ENCODE results near the gene ACSL5.

DNA sequence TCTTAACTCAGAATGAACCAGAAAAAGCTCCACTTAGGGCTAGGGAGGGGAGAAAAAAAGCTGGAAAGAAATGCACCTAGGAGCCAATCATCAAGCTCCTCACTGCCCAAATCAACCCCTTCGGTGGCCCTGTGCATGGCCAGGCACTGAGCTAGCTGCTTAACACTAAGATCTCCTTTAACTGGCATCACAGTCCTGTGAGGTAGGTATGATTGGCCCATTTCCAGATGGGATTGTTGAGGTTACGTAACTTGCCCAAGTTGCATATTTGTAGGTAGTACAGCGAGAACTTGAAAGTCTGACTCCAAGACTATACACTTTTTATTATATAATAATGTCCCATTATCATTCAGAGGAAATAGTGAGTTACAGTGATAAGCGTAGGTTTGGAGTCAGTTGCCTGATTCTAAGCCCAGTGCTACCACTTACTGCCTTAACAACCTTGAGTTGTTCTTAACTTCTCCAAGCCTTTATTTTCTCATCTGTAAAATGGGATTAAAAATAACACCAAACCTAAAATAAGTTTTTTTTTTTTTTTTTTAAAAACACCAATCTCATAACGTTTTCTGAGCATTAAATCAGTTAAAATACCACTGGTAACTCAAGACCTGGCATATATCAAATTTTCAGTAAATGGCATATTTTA lies 37.2 kb upstream of the ACSL5 start:
- TF ChIP-seq, protein P1, sequence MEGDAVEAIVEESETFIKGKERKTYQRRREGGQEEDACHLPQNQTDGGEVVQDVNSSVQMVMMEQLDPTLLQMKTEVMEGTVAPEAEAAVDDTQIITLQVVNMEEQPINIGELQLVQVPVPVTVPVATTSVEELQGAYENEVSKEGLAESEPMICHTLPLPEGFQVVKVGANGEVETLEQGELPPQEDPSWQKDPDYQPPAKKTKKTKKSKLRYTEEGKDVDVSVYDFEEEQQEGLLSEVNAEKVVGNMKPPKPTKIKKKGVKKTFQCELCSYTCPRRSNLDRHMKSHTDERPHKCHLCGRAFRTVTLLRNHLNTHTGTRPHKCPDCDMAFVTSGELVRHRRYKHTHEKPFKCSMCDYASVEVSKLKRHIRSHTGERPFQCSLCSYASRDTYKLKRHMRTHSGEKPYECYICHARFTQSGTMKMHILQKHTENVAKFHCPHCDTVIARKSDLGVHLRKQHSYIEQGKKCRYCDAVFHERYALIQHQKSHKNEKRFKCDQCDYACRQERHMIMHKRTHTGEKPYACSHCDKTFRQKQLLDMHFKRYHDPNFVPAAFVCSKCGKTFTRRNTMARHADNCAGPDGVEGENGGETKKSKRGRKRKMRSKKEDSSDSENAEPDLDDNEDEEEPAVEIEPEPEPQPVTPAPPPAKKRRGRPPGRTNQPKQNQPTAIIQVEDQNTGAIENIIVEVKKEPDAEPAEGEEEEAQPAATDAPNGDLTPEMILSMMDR (IDR thresholded peaks at IDR 0.05) = no peak
- TF ChIP-seq POLR2A (IDR thresholded peaks at IDR 0.05) = no peak
